Measurements from ENCODE around the gene SERPINB7. TPM values are rescaled to one million over a fixed set of nuclear protein-coding genes. Genes with fewer than 3 reads are reported as not detected.

The SERPINB7 gene
- polyA plus RNA-seq, 1 donor (not counting 4 experiments of a cell fraction or from before 2014, with no cell fraction given), result 408 TPM

GRCh38 chr18:63788447-63789096 lies 13.4 kb downstream of the SERPINB7 start:
- dilution Hi-C loops (cut with MboI; ENCODE audit: extremely low pct_ligation_motif_present, low sequenced_read_pairs), result no loop called here
- peak; percentile 73 for DNase-seq (ENCODE audit: low read depth, low spot score)
- H4K20me1 ChIP-seq (ENCODE audit: control insufficient read depth, extremely low read depth, insufficient read depth, low read length), result no peaks in the 10 kb centered on the region
- no peaks in the 10 kb centered on the region for H3K9me1 ChIP-seq (ENCODE audit: control insufficient read depth, extremely low read depth, insufficient read depth, low read length)
- no peaks in the 10 kb centered on the region for H3K27me3 ChIP-seq (ENCODE audit: control insufficient read depth, extremely low read depth, insufficient read depth, low read length)
- H3K79me2 ChIP-seq (ENCODE audit: control insufficient read depth, insufficient read depth, low read length), result peaks cover 26% of the 10 kb centered on the region
- peak; percentile 96 for FAIRE-seq
- H2AFZ ChIP-seq (ENCODE audit: control insufficient read depth, low read length), result no peak overlapping the region
- H3K27ac ChIP-seq (ENCODE audit: control insufficient read depth, insufficient read depth, low read length), result peak overlapping the region; percentile 63
- H3K4me2 ChIP-seq (ENCODE audit: control insufficient read depth, extremely low read depth, insufficient read depth, low read depth, low read length), result peak overlapping the region; percentile 65
- peaks cover 30% of the 10 kb centered on the region for H3K4me1 ChIP-seq (ENCODE audit: control insufficient read depth, extremely low read depth, insufficient read depth, low read length)
- H3K4me3 ChIP-seq (ENCODE audit: control insufficient read depth in 2 of 3, extremely low read depth in 1 of 3, insufficient read depth in 2 of 3, low read depth in 1 of 3, low read length in 3 of 3), result no peak overlapping the region
- H3K9me3 ChIP-seq (ENCODE audit: control insufficient read depth, low read depth, low read length), result no peaks in the 10 kb centered on the region
- TF ChIP-seq CTCF (optimal IDR thresholded peaks at IDR 0.05 in 1 of 3, IDR thresholded peaks at IDR 0.05 in 1 of 3, conservative IDR thresholded peaks at IDR 0.05 in 1 of 3; ENCODE audit: extremely low read depth in 1 of 3, insufficient read depth in 2 of 3, low read length in 3 of 3) (no peak), EZH2 (IDR thresholded peaks at IDR 0.05; ENCODE audit: low read length) (no peak)
- no peak overlapping the region for H3K9ac ChIP-seq (ENCODE audit: control insufficient read depth, extremely low read depth, insufficient read depth, low read length)
- H3K36me3 ChIP-seq (ENCODE audit: control insufficient read depth in 2 of 2, extremely low read depth in 1 of 2, insufficient read depth in 2 of 2, low read length in 2 of 2), result peaks cover 9 to 14% of the 10 kb centered on the region in 2 experiments

GRCh38 chr18:63789327-63789726 lies 14.1 kb downstream of the SERPINB7 start:
- no peaks in the 10 kb centered on the region for H4K20me1 ChIP-seq (ENCODE audit: control insufficient read depth, extremely low read depth, insufficient read depth, low read length)
- no peak overlapping the region for H3K9ac ChIP-seq (ENCODE audit: control insufficient read depth, extremely low read depth, insufficient read depth, low read length)
- no peak for TF ChIP-seq CTCF (optimal IDR thresholded peaks at IDR 0.05 in 1 of 3, IDR thresholded peaks at IDR 0.05 in 1 of 3, conservative IDR thresholded peaks at IDR 0.05 in 1 of 3; ENCODE audit: extremely low read depth in 1 of 3, insufficient read depth in 2 of 3, low read length in 3 of 3)
- no peak for TF ChIP-seq EZH2 (IDR thresholded peaks at IDR 0.05; ENCODE audit: low read length)
- H3K4me1 ChIP-seq (ENCODE audit: control insufficient read depth, extremely low read depth, insufficient read depth, low read length), result peaks cover 24% of the 10 kb centered on the region
- dilution Hi-C loops (cut with MboI; ENCODE audit: extremely low pct_ligation_motif_present, low sequenced_read_pairs), result no loop called here
- FAIRE-seq (no peak), DNase-seq (ENCODE audit: low read depth, low spot score) (no peak)
- peaks cover 26% of the 10 kb centered on the region for H3K79me2 ChIP-seq (ENCODE audit: control insufficient read depth, insufficient read depth, low read length)
- H3K27me3 ChIP-seq (ENCODE audit: control insufficient read depth, extremely low read depth, insufficient read depth, low read length), result no peaks in the 10 kb centered on the region
- H3K4me2 ChIP-seq (ENCODE audit: control insufficient read depth, extremely low read depth, insufficient read depth, low read depth, low read length), result no peak overlapping the region
- H3K9me1 ChIP-seq (ENCODE audit: control insufficient read depth, extremely low read depth, insufficient read depth, low read length), result no peaks in the 10 kb centered on the region
- H3K36me3 ChIP-seq (ENCODE audit: control insufficient read depth in 2 of 2, extremely low read depth in 1 of 2, insufficient read depth in 2 of 2, low read length in 2 of 2), result peaks cover 12 to 16% of the 10 kb centered on the region in 2 experiments
- no peaks in the 10 kb centered on the region for H3K9me3 ChIP-seq (ENCODE audit: control insufficient read depth, low read depth, low read length)
- no peak overlapping the region for H2AFZ ChIP-seq (ENCODE audit: control insufficient read depth, low read length)
- H3K27ac ChIP-seq (ENCODE audit: control insufficient read depth, insufficient read depth, low read length), result peak overlapping the region; percentile 63
- no peak overlapping the region for H3K4me3 ChIP-seq (ENCODE audit: control insufficient read depth in 2 of 3, extremely low read depth in 1 of 3, insufficient read depth in 2 of 3, low read depth in 1 of 3, low read length in 3 of 3)

All from keratinocyte (primary cell).